Measurements from ENCODE around the gene IPO11.

The IPO11 gene

GRCh38 chr5:62575489-62575888 lies 162.9 kb downstream of the IPO11 start:
- no peak for DNase-seq

GRCh38 chr5:62576570-62577170 lies 164.1 kb downstream of the IPO11 start:
- no peak for DNase-seq

- no peak for DNase-seq
Measured at GRCh38 chr5:62577488-62577887, 164.9 kb downstream of the IPO11 start.

- no peak for DNase-seq
Measured at GRCh38 chr5:62578540-62578939, 166.0 kb downstream of the IPO11 start, which contains the start of gene LRRC70. TSS of gene LRRC70 (plus strand) at chr5:62578819. CDS start at chr5:62579439, 620 bp downstream.

GRCh38 chr5:62579761-62580160 lies 167.2 kb downstream of the IPO11 start:
- no peak for DNase-seq

- DNase-seq: no peak
Measured at GRCh38 chr5:62581836-62582597, 169.5 kb downstream of the IPO11 start.

GRCh38 chr5:62584391-62584790 lies 171.8 kb downstream of the IPO11 start:
- no peak for DNase-seq

GRCh38 chr5:62585306-62585705 lies 172.7 kb downstream of the IPO11 start:
- DNase-seq: no peak

- no peak for DNase-seq
Measured at GRCh38 chr5:62585751-62586150, 173.2 kb downstream of the IPO11 start.

GRCh38 chr5:62587737-62588136 lies 175.2 kb downstream of the IPO11 start:
- peak; percentile 87 for DNase-seq

- no peak for DNase-seq
Measured at GRCh38 chr5:62588668-62589067, 176.1 kb downstream of the IPO11 start.

GRCh38 chr5:62589504-62589903 lies 176.9 kb downstream of the IPO11 start:
- no peak for DNase-seq

- DNase-seq: no peak
Measured at GRCh38 chr5:62590387-62590786, 177.8 kb downstream of the IPO11 start.

GRCh38 chr5:62592558-62592957 lies 180.0 kb downstream of the IPO11 start:
- DNase-seq: no peak

GRCh38 chr5:62593331-62593730 lies 180.8 kb downstream of the IPO11 start:
- DNase-seq: no peak

GRCh38 chr5:62594364-62594984 lies 181.9 kb downstream of the IPO11 start:
- DNase-seq: no peak

GRCh38 chr5:62596096-62596495 lies 183.5 kb downstream of the IPO11 start:
- DNase-seq: no peak

- DNase-seq: no peak
Measured at GRCh38 chr5:62596691-62597090, 184.1 kb downstream of the IPO11 start.

GRCh38 chr5:62597314-62597713 lies 184.8 kb downstream of the IPO11 start:
- no peak for DNase-seq

GRCh38 chr5:62600560-62601252 lies 188.1 kb downstream of the IPO11 start:
- DNase-seq: no peak

GRCh38 chr5:62603934-62604333 lies 191.4 kb downstream of the IPO11 start:
- DNase-seq: no peak

- no peak for DNase-seq
Measured at GRCh38 chr5:62605638-62606037, 193.1 kb downstream of the IPO11 start.

GRCh38 chr5:62606878-62607277 lies 194.3 kb downstream of the IPO11 start:
- no peak for DNase-seq

- DNase-seq: no peak
Measured at GRCh38 chr5:62607615-62608014, 195.1 kb downstream of the IPO11 start.
